ENCODE data around the gene MCM10. TPM values are rescaled to one million over a fixed set of nuclear protein-coding genes. Genes with fewer than 3 reads are reported as not detected.

Gene MCM10
- total and polyA plus RNA-seq, 2 experiments from 2014 or later = 38.2 to 43.0 TPM

DNA sequence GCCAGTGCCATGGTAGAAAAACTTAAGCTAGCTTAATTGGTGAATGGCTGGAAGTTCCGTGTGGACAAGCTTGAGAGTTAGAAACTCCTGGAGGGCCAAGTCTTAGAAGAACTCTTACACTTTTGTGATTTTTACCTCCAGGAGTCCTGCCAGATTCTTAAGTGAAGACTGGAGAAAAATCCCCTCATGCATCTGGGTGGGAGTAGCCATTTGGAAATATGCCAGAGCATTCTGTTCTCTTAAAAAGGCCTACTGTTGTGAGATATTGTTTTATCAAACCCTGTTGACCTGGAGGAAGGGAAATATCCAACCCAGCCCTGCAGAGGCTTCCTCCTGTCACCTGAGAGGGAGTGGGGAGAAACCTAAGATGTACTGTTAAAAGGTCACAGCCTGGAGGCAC is 17.6 kb upstream of the MCM10 start:
- Mint-ChIP-seq H3K4me1 (peaks cover 17% of the 10 kb centered on the region), H3K27ac (no peak overlapping the region), H3K9me3 (no peaks in the 10 kb centered on the region), H3K36me3 (ENCODE audit: low read depth) (no peaks in the 10 kb centered on the region), H3K4me3 (no peak overlapping the region), H3K27me3 (ENCODE audit: insufficient read depth, low read depth, poor library complexity) (peaks cover 6% of the 10 kb centered on the region)
- H3F3A ChIP-seq (replicated peaks; ENCODE audit: low read depth) = no peaks in the 10 kb centered on the region
- no peak overlapping the region for H3K27ac ChIP-seq (ENCODE audit: low read depth)
- H3K4me2 ChIP-seq = no peak overlapping the region
- TF ChIP-seq, protein P1, sequence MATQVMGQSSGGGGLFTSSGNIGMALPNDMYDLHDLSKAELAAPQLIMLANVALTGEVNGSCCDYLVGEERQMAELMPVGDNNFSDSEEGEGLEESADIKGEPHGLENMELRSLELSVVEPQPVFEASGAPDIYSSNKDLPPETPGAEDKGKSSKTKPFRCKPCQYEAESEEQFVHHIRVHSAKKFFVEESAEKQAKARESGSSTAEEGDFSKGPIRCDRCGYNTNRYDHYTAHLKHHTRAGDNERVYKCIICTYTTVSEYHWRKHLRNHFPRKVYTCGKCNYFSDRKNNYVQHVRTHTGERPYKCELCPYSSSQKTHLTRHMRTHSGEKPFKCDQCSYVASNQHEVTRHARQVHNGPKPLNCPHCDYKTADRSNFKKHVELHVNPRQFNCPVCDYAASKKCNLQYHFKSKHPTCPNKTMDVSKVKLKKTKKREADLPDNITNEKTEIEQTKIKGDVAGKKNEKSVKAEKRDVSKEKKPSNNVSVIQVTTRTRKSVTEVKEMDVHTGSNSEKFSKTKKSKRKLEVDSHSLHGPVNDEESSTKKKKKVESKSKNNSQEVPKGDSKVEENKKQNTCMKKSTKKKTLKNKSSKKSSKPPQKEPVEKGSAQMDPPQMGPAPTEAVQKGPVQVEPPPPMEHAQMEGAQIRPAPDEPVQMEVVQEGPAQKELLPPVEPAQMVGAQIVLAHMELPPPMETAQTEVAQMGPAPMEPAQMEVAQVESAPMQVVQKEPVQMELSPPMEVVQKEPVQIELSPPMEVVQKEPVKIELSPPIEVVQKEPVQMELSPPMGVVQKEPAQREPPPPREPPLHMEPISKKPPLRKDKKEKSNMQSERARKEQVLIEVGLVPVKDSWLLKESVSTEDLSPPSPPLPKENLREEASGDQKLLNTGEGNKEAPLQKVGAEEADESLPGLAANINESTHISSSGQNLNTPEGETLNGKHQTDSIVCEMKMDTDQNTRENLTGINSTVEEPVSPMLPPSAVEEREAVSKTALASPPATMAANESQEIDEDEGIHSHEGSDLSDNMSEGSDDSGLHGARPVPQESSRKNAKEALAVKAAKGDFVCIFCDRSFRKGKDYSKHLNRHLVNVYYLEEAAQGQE (IDR thresholded peaks at IDR 0.05; ENCODE audit: unreplicated experiment) = no peak
- TF ChIP-seq, protein P2, sequence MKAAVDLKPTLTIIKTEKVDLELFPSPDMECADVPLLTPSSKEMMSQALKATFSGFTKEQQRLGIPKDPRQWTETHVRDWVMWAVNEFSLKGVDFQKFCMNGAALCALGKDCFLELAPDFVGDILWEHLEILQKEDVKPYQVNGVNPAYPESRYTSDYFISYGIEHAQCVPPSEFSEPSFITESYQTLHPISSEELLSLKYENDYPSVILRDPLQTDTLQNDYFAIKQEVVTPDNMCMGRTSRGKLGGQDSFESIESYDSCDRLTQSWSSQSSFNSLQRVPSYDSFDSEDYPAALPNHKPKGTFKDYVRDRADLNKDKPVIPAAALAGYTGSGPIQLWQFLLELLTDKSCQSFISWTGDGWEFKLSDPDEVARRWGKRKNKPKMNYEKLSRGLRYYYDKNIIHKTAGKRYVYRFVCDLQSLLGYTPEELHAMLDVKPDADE (IDR thresholded peaks at IDR 0.05) = no peak
- TF ChIP-seq STAT1 (IDR thresholded peaks at IDR 0.05; ENCODE audit: unreplicated experiment) = no peak
- DNase-seq (ENCODE audit: low spot score) (no peak), ATAC-seq (no peak)
- H2AFZ ChIP-seq = no peak overlapping the region
- no peaks in the 10 kb centered on the region for H3K79me2 ChIP-seq (replicated peaks; ENCODE audit: insufficient read depth)
- no peaks in the 10 kb centered on the region for H4K20me1 ChIP-seq (replicated peaks; ENCODE audit: insufficient read depth)
- no peaks in the 10 kb centered on the region for H3K36me3 ChIP-seq (ENCODE audit: insufficient read depth)
- H3K27me3 ChIP-seq (ENCODE audit: insufficient read depth) = no peaks in the 10 kb centered on the region
- H3K9me2 ChIP-seq (ENCODE audit: insufficient read depth) = no peaks in the 10 kb centered on the region
- no peak overlapping the region for H3K4me3 ChIP-seq
- peaks cover 9% of the 10 kb centered on the region for H3K4me1 ChIP-seq (ENCODE audit: insufficient read depth)

DNA sequence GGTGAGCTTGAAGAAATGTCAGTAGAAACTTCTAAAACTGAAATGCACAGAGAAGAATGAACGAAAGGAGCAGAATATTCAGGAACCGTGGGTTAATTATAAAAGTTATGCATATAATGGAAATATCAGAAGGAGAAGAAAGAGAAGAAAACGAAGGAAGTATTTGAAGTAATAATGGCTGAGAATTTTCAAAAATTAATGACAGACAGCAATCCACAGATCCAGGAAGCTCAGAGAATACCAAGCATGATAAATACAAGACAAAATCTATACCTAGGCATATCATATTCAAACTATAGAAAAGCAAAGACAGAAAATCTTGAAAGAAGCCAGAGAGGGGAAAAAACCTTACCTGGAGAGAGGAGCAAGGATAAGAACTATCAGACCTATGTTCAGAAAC is 16.5 kb upstream of the MCM10 start:
- no peaks in the 10 kb centered on the region for H4K20me1 ChIP-seq (replicated peaks; ENCODE audit: insufficient read depth)
- no peak overlapping the region for H3K27ac ChIP-seq (ENCODE audit: low read depth)
- H3K79me2 ChIP-seq (replicated peaks; ENCODE audit: insufficient read depth) = no peaks in the 10 kb centered on the region
- ATAC-seq = no peak
- H3K9me3 Mint-ChIP-seq = no peaks in the 10 kb centered on the region
- peaks cover 13% of the 10 kb centered on the region for H3K4me1 Mint-ChIP-seq
- no peak overlapping the region for H2AFZ ChIP-seq
- H3K4me3 Mint-ChIP-seq = no peak overlapping the region
- H3K27ac Mint-ChIP-seq = no peak overlapping the region
- peaks cover 6% of the 10 kb centered on the region for H3K27me3 Mint-ChIP-seq (ENCODE audit: insufficient read depth, low read depth, poor library complexity)
- no peak overlapping the region for H3K4me2 ChIP-seq
- H3K36me3 ChIP-seq (ENCODE audit: insufficient read depth) = no peaks in the 10 kb centered on the region
- H3K9me2 ChIP-seq (ENCODE audit: insufficient read depth) = no peaks in the 10 kb centered on the region
- no peaks in the 10 kb centered on the region for H3K36me3 Mint-ChIP-seq (ENCODE audit: low read depth)
- H3K27me3 ChIP-seq (ENCODE audit: insufficient read depth) = no peaks in the 10 kb centered on the region
- TF ChIP-seq, protein P1 (IDR thresholded peaks at IDR 0.05; ENCODE audit: unreplicated experiment) = no peak
- TF ChIP-seq EZH2 (IDR thresholded peaks at IDR 0.05; ENCODE audit: low read depth, unreplicated experiment) = no peak
- TF ChIP-seq JUNB (IDR thresholded peaks at IDR 0.05; ENCODE audit: unreplicated experiment) = no peak
- TF ChIP-seq POLR2AphosphoS5 (IDR thresholded peaks at IDR 0.05; ENCODE audit: low read depth) = no peak
- TF ChIP-seq CREB1 (CRISPR knock-in tag; IDR thresholded peaks at IDR 0.05; ENCODE audit: low read depth) = no peak
- no peak for TF ChIP-seq NANOG (IDR thresholded peaks at IDR 0.05; ENCODE audit: borderline replicate concordance)
- H3F3A ChIP-seq (replicated peaks; ENCODE audit: low read depth) = no peaks in the 10 kb centered on the region
- H3K4me3 ChIP-seq = no peak overlapping the region
- H3K4me1 ChIP-seq (ENCODE audit: insufficient read depth) = no peaks in the 10 kb centered on the region
- no peak for DNase-seq (ENCODE audit: low spot score)

Data from GM23338 (cell line).